Measurements from ENCODE around the gene IL4R. TPM values are rescaled to one million over a fixed set of nuclear protein-coding genes. Genes with fewer than 3 reads are reported as not detected.
"Not testable (repeated sequence)": the region's sequence is repeated elsewhere in the genome, so short reads cannot be mapped to it uniquely, and the experiment has no call there.

The IL4R gene
- total RNA-seq, 2 donors from 2014 or later = 30.6 to 31.6 TPM

DNA sequence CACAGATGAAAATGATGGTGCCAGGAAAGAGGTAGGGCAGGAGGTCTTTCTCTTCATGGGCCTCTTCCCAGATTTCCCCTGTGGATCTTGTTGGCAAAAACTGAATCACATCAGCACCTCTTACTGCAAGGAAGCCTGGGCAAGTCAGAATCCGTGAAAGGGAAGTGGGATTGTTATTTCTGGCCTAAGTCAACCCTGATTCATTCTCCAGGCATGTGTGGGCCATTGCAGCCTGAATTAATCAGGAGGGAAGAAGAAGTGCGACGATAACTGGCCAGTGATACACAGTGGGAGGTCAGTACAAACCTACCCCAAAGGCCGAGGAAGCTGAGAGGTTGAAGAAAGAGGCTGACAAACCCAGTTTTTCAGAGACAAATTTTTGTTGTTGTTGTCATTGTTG, 27.3 kb upstream of the IL4R start:
- no peaks in the 10 kb centered on the region for H3K9me3 ChIP-seq (ENCODE audit: control insufficient read depth, low read length)
- H3K4me1 ChIP-seq (ENCODE audit: control insufficient read depth, insufficient read depth, low read length) = no peaks in the 10 kb centered on the region
- TF ChIP-seq, protein P1, sequence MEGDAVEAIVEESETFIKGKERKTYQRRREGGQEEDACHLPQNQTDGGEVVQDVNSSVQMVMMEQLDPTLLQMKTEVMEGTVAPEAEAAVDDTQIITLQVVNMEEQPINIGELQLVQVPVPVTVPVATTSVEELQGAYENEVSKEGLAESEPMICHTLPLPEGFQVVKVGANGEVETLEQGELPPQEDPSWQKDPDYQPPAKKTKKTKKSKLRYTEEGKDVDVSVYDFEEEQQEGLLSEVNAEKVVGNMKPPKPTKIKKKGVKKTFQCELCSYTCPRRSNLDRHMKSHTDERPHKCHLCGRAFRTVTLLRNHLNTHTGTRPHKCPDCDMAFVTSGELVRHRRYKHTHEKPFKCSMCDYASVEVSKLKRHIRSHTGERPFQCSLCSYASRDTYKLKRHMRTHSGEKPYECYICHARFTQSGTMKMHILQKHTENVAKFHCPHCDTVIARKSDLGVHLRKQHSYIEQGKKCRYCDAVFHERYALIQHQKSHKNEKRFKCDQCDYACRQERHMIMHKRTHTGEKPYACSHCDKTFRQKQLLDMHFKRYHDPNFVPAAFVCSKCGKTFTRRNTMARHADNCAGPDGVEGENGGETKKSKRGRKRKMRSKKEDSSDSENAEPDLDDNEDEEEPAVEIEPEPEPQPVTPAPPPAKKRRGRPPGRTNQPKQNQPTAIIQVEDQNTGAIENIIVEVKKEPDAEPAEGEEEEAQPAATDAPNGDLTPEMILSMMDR (conservative IDR thresholded peaks at IDR 0.05) = no peak
- no peak overlapping the region for H3K4me3 ChIP-seq (ENCODE audit: low read length)
- H3K27me3 ChIP-seq (ENCODE audit: control insufficient read depth, insufficient read depth, low read length, poor library complexity, severe bottlenecking) = no peaks in the 10 kb centered on the region
- no peak overlapping the region for H3K9ac ChIP-seq (ENCODE audit: extremely low read depth, low read length, poor library complexity, severe bottlenecking)
- Mint-ChIP-seq H3K9me3 (no peaks in the 10 kb centered on the region), H3K36me3 (ENCODE audit: low read depth) (no peaks in the 10 kb centered on the region), H3K27me3 (ENCODE audit: insufficient read depth) (no peaks in the 10 kb centered on the region), H3K4me3 (no peak overlapping the region), H3K4me1 (peaks cover 3% of the 10 kb centered on the region), H3K27ac (no peak overlapping the region)
- 80 to 87% methylated on average over 4 of the region's 4 CpGs for WGBS, 2 experiments (ENCODE audit: insufficient coverage in 1 of 2, insufficient read length in 1 of 2)
- H3K36me3 ChIP-seq (ENCODE audit: control insufficient read depth, insufficient read depth, low read length) = no peaks in the 10 kb centered on the region
- no peak overlapping the region for H3K27ac ChIP-seq (ENCODE audit: low read depth, low read length)
- no peak for DNase-seq

DNA sequence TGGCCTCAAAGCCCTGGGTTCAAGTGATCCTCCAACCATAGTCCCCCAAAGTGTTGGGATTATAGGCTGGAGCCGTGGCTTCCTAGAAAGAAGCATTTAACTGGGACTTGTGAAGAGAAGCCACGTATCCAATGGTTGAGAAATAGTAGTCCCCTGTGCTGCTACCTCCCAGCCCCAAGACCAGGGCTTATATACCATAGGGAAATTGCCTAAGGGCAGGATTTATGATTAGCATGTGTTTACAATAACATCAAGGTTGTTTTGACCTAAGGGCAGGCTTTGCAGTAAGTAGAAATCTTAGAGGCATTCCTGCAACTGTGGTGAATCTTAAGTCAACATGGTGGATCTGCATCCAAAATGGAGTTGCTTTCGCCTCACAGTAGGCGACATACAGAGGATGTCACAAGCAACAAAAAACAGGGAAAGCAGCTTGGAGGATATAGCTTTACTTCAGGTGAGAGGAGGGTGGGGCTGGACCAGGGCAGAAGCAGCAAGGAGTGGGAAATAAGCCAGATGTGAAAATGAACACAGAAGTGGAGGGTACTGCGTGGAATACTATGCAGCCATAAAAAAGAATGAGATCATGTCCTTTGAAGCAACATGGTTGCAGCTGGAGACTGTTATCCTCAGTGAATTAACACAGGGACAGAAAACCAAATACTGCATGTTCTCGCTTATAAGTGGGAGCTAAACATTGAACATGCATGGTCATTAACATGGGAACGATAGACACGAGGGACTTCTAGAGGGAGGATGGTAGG, 26.5 kb upstream of the IL4R start:
- Histone ChIP-seq H3K4me1 (ENCODE audit: control insufficient read depth, insufficient read depth, low read length) (no peaks in the 10 kb centered on the region), H3K9me3 (ENCODE audit: control insufficient read depth, low read length) (no peaks in the 10 kb centered on the region), H3K36me3 (ENCODE audit: control insufficient read depth, insufficient read depth, low read length) (no peaks in the 10 kb centered on the region), H3K4me3 (ENCODE audit: low read length) (no peak overlapping the region), H3K9ac (ENCODE audit: extremely low read depth, low read length, poor library complexity, severe bottlenecking) (no peak overlapping the region), H3K27ac (ENCODE audit: low read depth, low read length) (no peak overlapping the region), H3K27me3 (ENCODE audit: control insufficient read depth, insufficient read depth, low read length, poor library complexity, severe bottlenecking) (no peaks in the 10 kb centered on the region)
- DNase-seq = no peak
- TF ChIP-seq, protein P1 (conservative IDR thresholded peaks at IDR 0.05) = no peak
- no peaks in the 10 kb centered on the region for H3K9me3 Mint-ChIP-seq
- no peak overlapping the region for H3K4me3 Mint-ChIP-seq
- H3K4me1 Mint-ChIP-seq = no peaks in the 10 kb centered on the region
- H3K36me3 Mint-ChIP-seq (ENCODE audit: low read depth) = no peaks in the 10 kb centered on the region
- 95 to 96% methylated on average over 7 to 8 of the region's 8 CpGs for WGBS, 2 experiments (ENCODE audit: insufficient coverage in 1 of 2, insufficient read length in 1 of 2)
- no peaks in the 10 kb centered on the region for H3K27me3 Mint-ChIP-seq (ENCODE audit: insufficient read depth)
- H3K27ac Mint-ChIP-seq = no peak overlapping the region

DNA sequence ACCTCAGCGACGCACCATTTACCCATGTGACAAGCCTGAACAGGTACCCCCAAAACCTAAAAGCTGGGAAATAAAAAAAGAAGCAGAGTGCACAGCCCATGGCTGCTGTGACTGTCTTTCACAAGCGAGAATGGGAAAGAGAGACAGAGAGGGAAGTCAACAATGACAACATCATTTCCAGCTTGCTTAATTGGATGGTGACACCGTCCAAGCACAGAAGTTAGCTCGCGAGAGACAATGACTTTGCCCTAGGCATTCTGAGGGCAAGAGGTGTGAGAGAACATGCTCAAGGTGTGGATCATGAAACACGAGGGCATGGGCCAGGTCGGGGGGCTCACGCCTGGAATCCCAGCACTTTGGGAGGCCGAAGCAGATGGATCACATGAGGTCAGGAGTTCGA, 25.9 kb upstream of the IL4R start:
- Mint-ChIP-seq H3K27me3 (ENCODE audit: insufficient read depth) (no peaks in the 10 kb centered on the region), H3K36me3 (ENCODE audit: low read depth) (no peaks in the 10 kb centered on the region), H3K4me3 (no peak overlapping the region), H3K4me1 (no peaks in the 10 kb centered on the region), H3K9me3 (no peaks in the 10 kb centered on the region), H3K27ac (no peak overlapping the region)
- 90 to 96% methylated on average over 9 to 11 of the region's 11 CpGs for WGBS, 2 experiments (ENCODE audit: insufficient coverage in 1 of 2, insufficient read length in 1 of 2)
- Histone ChIP-seq H3K9me3 (ENCODE audit: control insufficient read depth, low read length) (no peaks in the 10 kb centered on the region), H3K4me3 (ENCODE audit: low read length) (no peak overlapping the region), H3K4me1 (ENCODE audit: control insufficient read depth, insufficient read depth, low read length) (no peaks in the 10 kb centered on the region), H3K27me3 (ENCODE audit: control insufficient read depth, insufficient read depth, low read length, poor library complexity, severe bottlenecking) (no peaks in the 10 kb centered on the region), H3K9ac (ENCODE audit: extremely low read depth, low read length, poor library complexity, severe bottlenecking) (no peak overlapping the region), H3K27ac (ENCODE audit: low read depth, low read length) (no peak overlapping the region), H3K36me3 (ENCODE audit: control insufficient read depth, insufficient read depth, low read length) (no peaks in the 10 kb centered on the region)
- TF ChIP-seq, protein P1 (conservative IDR thresholded peaks at IDR 0.05) = no peak
- no peak for DNase-seq

DNA sequence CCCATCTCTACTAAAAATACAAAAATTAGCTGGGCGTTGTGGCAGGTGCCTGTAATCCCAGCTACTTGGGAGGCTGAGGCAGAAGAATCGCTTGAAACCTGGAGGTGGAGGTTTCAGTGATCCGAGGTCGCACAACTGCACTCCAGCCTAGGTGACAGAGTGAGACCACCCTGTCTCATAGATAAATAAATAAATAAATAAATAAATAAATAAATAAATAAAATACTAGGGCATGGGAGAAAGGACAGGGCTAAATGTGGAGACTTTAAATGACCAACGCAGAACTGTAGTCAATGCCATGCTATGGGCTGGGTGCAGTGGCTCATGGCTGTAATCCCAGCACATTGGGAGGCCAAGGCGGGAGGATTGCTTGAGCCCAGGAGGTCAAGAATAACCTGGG, 25.5 kb upstream of the IL4R start:
- H3K36me3 ChIP-seq (ENCODE audit: control insufficient read depth, insufficient read depth, low read length); H3K9me3 Mint-ChIP-seq; H3K9ac ChIP-seq (ENCODE audit: extremely low read depth, low read length, poor library complexity, severe bottlenecking); H3K9me3 ChIP-seq (ENCODE audit: control insufficient read depth, low read length); H3K27me3 Mint-ChIP-seq (ENCODE audit: insufficient read depth); H3K4me1 ChIP-seq (ENCODE audit: control insufficient read depth, insufficient read depth, low read length); H3K27ac ChIP-seq (ENCODE audit: low read depth, low read length); H3K27me3 ChIP-seq (ENCODE audit: control insufficient read depth, insufficient read depth, low read length, poor library complexity, severe bottlenecking); H3K4me3 Mint-ChIP-seq; H3K4me3 ChIP-seq (ENCODE audit: low read length); DNase-seq; H3K27ac Mint-ChIP-seq; H3K4me1 Mint-ChIP-seq; H3K36me3 Mint-ChIP-seq (ENCODE audit: low read depth): not testable (repeated sequence)
- 77 to 100% methylated on average over 1 to 6 of the region's 6 CpGs for WGBS, 2 experiments (ENCODE audit: insufficient coverage in 1 of 2, insufficient read length in 1 of 2)

Measured in endodermal cell (in vitro differentiated cells).